SK-N-SH (cell line): ENCODE results near the gene FBXO33. TPM values are rescaled to one million over a fixed set of nuclear protein-coding genes. Genes with fewer than 3 reads are reported as not detected.
A peak's percentile ranks its signal among the peaks of the same experiment; 100 is the strongest.

Source experiments
- CTCF ChIA-PET: fragments of 300-600, 350-600 bp; formaldehyde crosslinking; extraction: SDS; loops from one replicate; lab custom pipeline; 2021; lab: Yijun Ruan, JAX
- POLR2A ChIA-PET: fragments of 350-600 bp; sonication (Branson Sonifier 250); formaldehyde crosslinking; extraction: SDS; loops from one replicate; lab custom pipeline; 2020; ENCODE audit warnings: antibody characterized with exemption, inconsistent platforms; lab: Yijun Ruan, JAX
- DNase-seq: peaks from one replicate; pipeline ENCODE4 v3.0.0; 2012
- H2AFZ ChIP-seq: fragments of 200-600 bp; sonication (generic); 2 replicates; pipeline ENCODE4 v1.8.1; 2016; ENCODE audit warnings: antibody characterized with exemption, mild to moderate bottlenecking, low read depth
- H3F3A ChIP-seq: fragments of 200-600 bp; sonication (generic); replicated peaks from 2 replicates; pipeline ENCODE3; 2016; ENCODE audit warnings: antibody characterized with exemption, mild to moderate bottlenecking; ENCODE audit not compliant: insufficient read depth
- H3K27ac ChIP-seq, 2 experiments: fragments of 200-500 bp in 1 of 2; fragments of 200-600 bp in 1 of 2; sonication (Bioruptor generic) in 1 of 2; sonication (generic), shearing (Covaris generic) in 1 of 2; 2 replicates each; pipeline versions ENCODE4 v1.5.1 to v1.6.1; 2014 to 2016; ENCODE audit warnings: low read depth in 2 of 2, inconsistent platforms in 1 of 2, low read length in 1 of 2, mild to moderate bottlenecking in 1 of 2, mixed read lengths in 1 of 2
- H3K27me3 ChIP-seq: fragments of 200-600 bp; sonication (generic), shearing (Covaris generic); 2 replicates; pipeline ENCODE4 v1.6.1; 2016; ENCODE audit warnings: mixed run types; ENCODE audit not compliant: insufficient read depth
- H3K36me3 ChIP-seq, 2 experiments: fragments of 200-500 bp in 1 of 2; fragments of 200-600 bp in 1 of 2; sonication (Bioruptor generic) in 1 of 2; sonication (generic) in 1 of 2; replicated peaks in 1 of 2; 2 replicates each; pipeline versions ENCODE3 to v1.5.1; 2014 to 2016; ENCODE audit warnings: low read length in 1 of 2, mild to moderate bottlenecking in 1 of 2; ENCODE audit not compliant: insufficient read depth in 2 of 2, control insufficient read depth in 1 of 2
- H3K4me1 ChIP-seq, 2 experiments: fragments of 200-500 bp in 1 of 2; fragments of 200-600 bp in 1 of 2; sonication (Bioruptor generic) in 1 of 2; sonication (generic), shearing (Covaris generic) in 1 of 2; 2 replicates each; pipeline versions ENCODE4 v1.5.1 to v1.6.1; 2014 to 2016; ENCODE audit warnings: low read depth in 1 of 2, low read length in 1 of 2, mixed run types in 1 of 2; ENCODE audit not compliant: insufficient read depth in 2 of 2, control insufficient read depth in 1 of 2
- H3K4me2 ChIP-seq: fragments of 200-600 bp; sonication (generic), shearing (Covaris generic); 2 replicates; pipeline ENCODE4 v1.6.1; 2017; ENCODE audit warnings: mixed run types
- H3K4me3 ChIP-seq, 2 experiments: fragments of 200-500 bp in 1 of 2; fragments of 200-600 bp in 1 of 2; sonication (Bioruptor generic) in 1 of 2; sonication (generic), shearing (Covaris generic) in 1 of 2; 2 replicates each; pipeline versions ENCODE4 v1.5.1 to v1.8.1; 2014 to 2016; ENCODE audit warnings: low read depth in 2 of 2, inconsistent platforms in 1 of 2, low read length in 1 of 2, mild to moderate bottlenecking in 1 of 2, mixed read lengths in 1 of 2, moderate library complexity in 1 of 2
- H3K79me2 ChIP-seq: fragments of 200-600 bp; sonication (generic); 2 replicates; pipeline ENCODE4 v1.8.1; 2017; ENCODE audit warnings: mild to moderate bottlenecking; ENCODE audit not compliant: insufficient read depth
- H3K9ac ChIP-seq: fragments of 200-600 bp; sonication (generic); 2 replicates; pipeline ENCODE4 v1.6.1; 2017; ENCODE audit warnings: mixed run types
- H3K9me2 ChIP-seq: fragments of 200-600 bp; sonication (generic); 2 replicates; pipeline ENCODE4 v1.6.1; 2017; ENCODE audit warnings: mixed run types
- H3K9me3 ChIP-seq: fragments of 200-600 bp; sonication (generic); 2 replicates; pipeline ENCODE4 v1.6.1; 2017; ENCODE audit warnings: mixed run types, mild to moderate bottlenecking, moderate library complexity
- H4K20me1 ChIP-seq: fragments of 200-600 bp; sonication (generic); 2 replicates; pipeline ENCODE4 v1.6.1; 2017; ENCODE audit warnings: mild to moderate bottlenecking, mixed run types; ENCODE audit not compliant: insufficient read depth
- CHD2 ChIP-seq: fragments of 150-350 bp; IDR thresholded peaks from 2 replicates; pipeline ENCODE4 v1.6.1; 2018; ENCODE audit warnings: low read length; ENCODE audit not compliant: partially characterized antibody
- CTCF ChIP-seq: fragments of 200-600 bp; sonication (generic); IDR thresholded peaks from 2 replicates; pipeline ENCODE4 v1.6.1; 2017; ENCODE audit warnings: antibody characterized with exemption, mild to moderate bottlenecking, moderate library complexity
- EP300 ChIP-seq, 2 experiments: IDR thresholded peaks; 2 replicates each; pipeline versions ENCODE4 v1.4.0 to v1.6.1; 2012; ENCODE audit warnings: borderline replicate concordance in 1 of 2, low read depth in 1 of 2, low read length in 1 of 2
- EZH2phosphoT487 ChIP-seq: fragments of 200-600 bp; sonication (generic); IDR thresholded peaks from 2 replicates; pipeline ENCODE4 v1.6.1; 2017; ENCODE audit warnings: low read depth, mixed run types, mild to moderate bottlenecking, antibody characterized with exemption, moderate library complexity, borderline replicate concordance
- FOSL2 ChIP-seq: IDR thresholded peaks from 2 replicates; pipeline ENCODE4 v1.4.0; 2012; ENCODE audit warnings: low read depth, mild to moderate bottlenecking, moderate library complexity, borderline replicate concordance
- FOXJ3 ChIP-seq: sonication (generic); formaldehyde crosslinking; IDR thresholded peaks from 2 replicates; pipeline ENCODE4 v1.5.1; 2020; ENCODE audit warnings: mild to moderate bottlenecking, missing genetic modification reagents
- FOXM1 ChIP-seq: IDR thresholded peaks from 2 replicates; pipeline ENCODE4 v1.4.0; 2012; ENCODE audit warnings: low read depth, mild to moderate bottlenecking
- GABPA ChIP-seq: IDR thresholded peaks from 2 replicates; pipeline ENCODE4 v1.4.0; 2012; ENCODE audit warnings: low read depth, mild to moderate bottlenecking
- JUND ChIP-seq: IDR thresholded peaks from 2 replicates; pipeline ENCODE4 v1.4.0; 2012
- MAX ChIP-seq: IDR thresholded peaks from 2 replicates; pipeline ENCODE4 v1.4.0; 2012; ENCODE audit warnings: low read depth
- MEF2A ChIP-seq: IDR thresholded peaks from 2 replicates; pipeline ENCODE4 v1.4.0; 2012; ENCODE audit warnings: low read depth, borderline replicate concordance
- MXI1 ChIP-seq: IDR thresholded peaks from 2 replicates; pipeline ENCODE4 v1.6.1; 2012; ENCODE audit warnings: mild to moderate bottlenecking, low read depth, low read length, improper control_type of control experiment
- RAD21 ChIP-seq: IDR thresholded peaks from 2 replicates; pipeline ENCODE4 v1.6.1; 2012; ENCODE audit warnings: mild to moderate bottlenecking, low read length
- REST ChIP-seq: IDR thresholded peaks from 2 replicates; pipeline ENCODE4 v1.6.1; 2012; ENCODE audit warnings: mild to moderate bottlenecking, low read depth, low read length, moderate library complexity
- RFX5 ChIP-seq: IDR thresholded peaks from 2 replicates; pipeline ENCODE4 v1.6.1; 2012; ENCODE audit warnings: mild to moderate bottlenecking, improper control_type of control experiment, low read length
- SMC3 ChIP-seq: IDR thresholded peaks from 2 replicates; pipeline ENCODE4 v1.6.1; 2012; ENCODE audit warnings: low read depth, low read length, improper control_type of control experiment
- TAF1 ChIP-seq: IDR thresholded peaks from 2 replicates; pipeline ENCODE4 v1.6.1; 2012; ENCODE audit warnings: low read depth, mild to moderate bottlenecking, low read length, moderate library complexity, borderline replicate concordance
- TCF12 ChIP-seq: IDR thresholded peaks from 2 replicates; pipeline ENCODE4 v1.4.0; 2012
- YY1 ChIP-seq: IDR thresholded peaks from 2 replicates; pipeline ENCODE4 v1.4.0; 2012; ENCODE audit warnings: low read depth, mild to moderate bottlenecking
- ZBTB33 ChIP-seq: IDR thresholded peaks from 2 replicates; pipeline ENCODE4 v1.4.0; 2012; ENCODE audit warnings: low read depth, borderline replicate concordance
- WGBS: methylation state at CpG from one replicate; pipeline ENCODE4 v1.1.6; 2017; ENCODE audit warnings: low lambda C conversion rate; 5-methylcytosine and 5-hydroxymethylcytosine counted together
- polyA plus RNA-seq, 3 experiments: library from polyadenylated mRNA; depleted of rRNA; stranded (reverse); fragments of >200 nt; gene quantifications; 2 replicates each; pipeline ENCODE4 v1.2.3, GENCODE V29; 2012

FBXO33 gene
- polyA plus RNA-seq, 1 of the 3 experiments (the other 2 are of a cell fraction) = 4.2 TPM

GRCh38 chr14:39395555-39396254 is 36.5 kb downstream of the FBXO33 start:
- no peaks in the 10 kb centered on the region for H3K9me3 ChIP-seq
- peaks cover 5% of the 10 kb centered on the region for H3F3A ChIP-seq
- 0 out of 2 replicates have a peak overlapping the region, but pooled peaks have one; percentile 24 for H3K4me2 ChIP-seq
- no peaks in the 10 kb centered on the region for H4K20me1 ChIP-seq
- no peak overlapping the region for H3K9ac ChIP-seq
- peaks cover 0 to 4% of the 10 kb centered on the region in 2 experiments for H3K36me3 ChIP-seq
- no peak overlapping the region for H3K4me3 ChIP-seq
- H3K9me2 ChIP-seq = no peaks in the 10 kb centered on the region
- no peak overlapping the region for H3K27ac ChIP-seq
- no peaks in the 10 kb centered on the region for H3K4me1 ChIP-seq
- CTCF ChIA-PET = no interaction called here
- 53% methylated on average over 2 of the region's 4 CpGs for WGBS
- H3K27me3 ChIP-seq = no peaks in the 10 kb centered on the region
- H3K79me2 ChIP-seq = no peaks in the 10 kb centered on the region
- POLR2A ChIA-PET = no interaction called here
- DNase-seq = no peak
- no peak for TF ChIP-seq TCF12
- 0 out of 2 replicates have a peak, but pooled peaks have one; percentile 5 for TF ChIP-seq FOSL2
- no peak for TF ChIP-seq RFX5
- TF ChIP-seq MEF2A = no peak
- no peak for TF ChIP-seq MAX
- no peak overlapping the region for H2AFZ ChIP-seq

GRCh38 chr14:39393289-39393688 is 38.9 kb downstream of the FBXO33 start:
- CTCF ChIA-PET = no interaction called here
- Histone ChIP-seq H3K79me2 (no peaks in the 10 kb centered on the region), H3K9me2 (no peaks in the 10 kb centered on the region), H3K27ac (no peak overlapping the region), H3K9ac (no peak overlapping the region), H3K36me3 (peaks cover 0 to 2% of the 10 kb centered on the region in 2 experiments), H3K27me3 (no peaks in the 10 kb centered on the region), H2AFZ (no peak overlapping the region), H3F3A (peaks cover 5% of the 10 kb centered on the region), H3K9me3 (no peaks in the 10 kb centered on the region), H3K4me3 (no peak overlapping the region), H4K20me1 (no peaks in the 10 kb centered on the region), H3K4me1 (no peaks in the 10 kb centered on the region), H3K4me2 (no peak overlapping the region)
- no peak for DNase-seq
- POLR2A ChIA-PET = no interaction called here
- 75% methylated on average over 1 of the region's 1 CpG for WGBS
- no peak for TF ChIP-seq JUND
- TF ChIP-seq MEF2A = no peak
- no peak for TF ChIP-seq REST
- no peak for TF ChIP-seq CHD2
- no peak for TF ChIP-seq FOXJ3 (CRISPR knock-in tag)
- TF ChIP-seq TCF12 = no peak
- TF ChIP-seq MXI1 = no peak
- TF ChIP-seq ZBTB33 = no peak
- TF ChIP-seq CTCF = no peak
- TF ChIP-seq YY1 = no peak
- TF ChIP-seq GABPA = no peak
- no peak for TF ChIP-seq MAX
- TF ChIP-seq EP300 (IDR thresholded peaks at IDR 0.05; ENCODE audit: borderline replicate concordance in 1 of 2, low read depth in 1 of 2, low read length in 1 of 2) = no peak
- TF ChIP-seq TAF1 = no peak
- TF ChIP-seq SMC3 = no peak
- TF ChIP-seq EZH2phosphoT487 = no peak
- no peak for TF ChIP-seq RAD21
- no peak for TF ChIP-seq FOXM1
